Neural crest cell (in vitro differentiated cells): ENCODE measurements around the gene TNIP3. TPM values are rescaled to one million over a fixed set of nuclear protein-coding genes. Genes with fewer than 3 reads are reported as not detected.

Experiments used
- DNase-seq: peaks from one replicate; pipeline ENCODE4 v3.0.0; 2021; ENCODE audit warnings: low read depth, mixed read lengths, low spot score
- H3K27ac Mint-ChIP-seq: one replicate; pipeline ENCODE4 v1.8.0; 2021; ENCODE audit warnings: mild to moderate bottlenecking, mixed read lengths; ENCODE audit not compliant: unreplicated experiment
- H3K27me3 Mint-ChIP-seq: 2 replicates; pipeline ENCODE4 v1.8.0; 2021; ENCODE audit warnings: low read depth, mild to moderate bottlenecking, mixed read lengths
- H3K36me3 Mint-ChIP-seq: 2 replicates; pipeline ENCODE4 v1.8.0; 2021; ENCODE audit warnings: low read depth, mild to moderate bottlenecking, mixed read lengths
- H3K4me1 Mint-ChIP-seq: 2 replicates; pipeline ENCODE4 v1.8.0; 2021; ENCODE audit warnings: mixed read lengths
- H3K4me3 Mint-ChIP-seq: one replicate; pipeline ENCODE4 v1.8.0; 2021; ENCODE audit warnings: mild to moderate bottlenecking, mixed read lengths
- H3K9me3 Mint-ChIP-seq: 2 replicates; pipeline ENCODE4 v1.8.0; 2021; ENCODE audit warnings: mixed read lengths
- total RNA-seq: library from RNA; stranded (reverse); gene quantifications from 2 replicates; pipeline ENCODE4 v1.2.1, GENCODE V29; 2021
- TF ChIP-seq, protein P1 (sequence below): fragments of 200-600 bp; sonication (generic); conservative IDR thresholded peaks from 2 replicates; pipeline ENCODE4 v1.5.0; 2021; ENCODE audit warnings: antibody characterized with exemption, mild to moderate bottlenecking

TNIP3 gene
- total RNA-seq, 1 donor from 2014 or later, result not detected

- Mint-ChIP-seq H3K4me3 (no peak overlapping the region), H3K27me3 (peaks cover 23% of the 10 kb centered on the region), H3K9me3 (no peaks in the 10 kb centered on the region), H3K36me3 (no peaks in the 10 kb centered on the region), H3K4me1 (peaks cover 3% of the 10 kb centered on the region), H3K27ac (no peak overlapping the region)
- no peak for DNase-seq
- TF ChIP-seq, protein P1, sequence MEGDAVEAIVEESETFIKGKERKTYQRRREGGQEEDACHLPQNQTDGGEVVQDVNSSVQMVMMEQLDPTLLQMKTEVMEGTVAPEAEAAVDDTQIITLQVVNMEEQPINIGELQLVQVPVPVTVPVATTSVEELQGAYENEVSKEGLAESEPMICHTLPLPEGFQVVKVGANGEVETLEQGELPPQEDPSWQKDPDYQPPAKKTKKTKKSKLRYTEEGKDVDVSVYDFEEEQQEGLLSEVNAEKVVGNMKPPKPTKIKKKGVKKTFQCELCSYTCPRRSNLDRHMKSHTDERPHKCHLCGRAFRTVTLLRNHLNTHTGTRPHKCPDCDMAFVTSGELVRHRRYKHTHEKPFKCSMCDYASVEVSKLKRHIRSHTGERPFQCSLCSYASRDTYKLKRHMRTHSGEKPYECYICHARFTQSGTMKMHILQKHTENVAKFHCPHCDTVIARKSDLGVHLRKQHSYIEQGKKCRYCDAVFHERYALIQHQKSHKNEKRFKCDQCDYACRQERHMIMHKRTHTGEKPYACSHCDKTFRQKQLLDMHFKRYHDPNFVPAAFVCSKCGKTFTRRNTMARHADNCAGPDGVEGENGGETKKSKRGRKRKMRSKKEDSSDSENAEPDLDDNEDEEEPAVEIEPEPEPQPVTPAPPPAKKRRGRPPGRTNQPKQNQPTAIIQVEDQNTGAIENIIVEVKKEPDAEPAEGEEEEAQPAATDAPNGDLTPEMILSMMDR, result no peak
Measured at GRCh38 chr4:121191361-121191760, 27.2 kb upstream of the TNIP3 start.

- Mint-ChIP-seq H3K36me3 (no peaks in the 10 kb centered on the region), H3K4me1 (peaks cover 3% of the 10 kb centered on the region), H3K27ac (no peak overlapping the region), H3K9me3 (no peaks in the 10 kb centered on the region), H3K4me3 (no peak overlapping the region), H3K27me3 (peaks cover 23% of the 10 kb centered on the region)
- no peak for DNase-seq
- TF ChIP-seq, protein P1, result no peak
Measured at GRCh38 chr4:121190389-121190788, 26.3 kb upstream of the TNIP3 start.

GRCh38 chr4:121189326-121190215, 25.4 kb upstream of the TNIP3 start:
- Mint-ChIP-seq H3K9me3 (no peaks in the 10 kb centered on the region), H3K4me3 (no peak overlapping the region)
- no peak for DNase-seq

DNA sequence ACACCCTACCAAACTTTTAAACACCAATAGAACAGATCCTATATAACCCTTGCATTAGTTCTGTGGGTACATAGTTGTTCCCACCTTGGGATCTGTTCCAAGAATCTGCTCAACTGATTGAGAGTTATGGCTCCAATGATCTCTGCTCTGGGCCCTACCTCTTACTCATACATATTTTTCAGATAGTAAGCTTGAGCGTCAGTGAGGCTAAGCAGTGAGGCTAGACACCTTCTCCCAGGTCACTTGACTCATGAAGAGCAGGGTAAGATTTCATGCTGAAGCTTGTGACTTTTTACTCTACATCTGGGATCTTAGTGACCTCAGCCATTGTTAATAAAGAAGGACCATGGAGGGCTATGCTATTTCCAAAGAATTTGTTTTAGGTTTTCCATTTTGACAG, 23.1 kb upstream of the TNIP3 start:
- H3K27ac Mint-ChIP-seq, result no peak overlapping the region
- H3K4me1 Mint-ChIP-seq, result peaks cover 1% of the 10 kb centered on the region
- no peaks in the 10 kb centered on the region for H3K36me3 Mint-ChIP-seq
- TF ChIP-seq, protein P1, result no peak
- peaks cover 21% of the 10 kb centered on the region for H3K27me3 Mint-ChIP-seq
- DNase-seq, result no peak
- no peaks in the 10 kb centered on the region for H3K9me3 Mint-ChIP-seq
- no peak overlapping the region for H3K4me3 Mint-ChIP-seq

More at GRCh38 chr4:121189326-121190215, 25.4 kb upstream of the TNIP3 start:
- no peaks in the 10 kb centered on the region for H3K36me3 Mint-ChIP-seq
- peaks cover 23% of the 10 kb centered on the region for H3K27me3 Mint-ChIP-seq
- peaks cover 3% of the 10 kb centered on the region for H3K4me1 Mint-ChIP-seq
- TF ChIP-seq, protein P1, result no peak
- H3K27ac Mint-ChIP-seq, result no peak overlapping the region

- peaks cover 15% of the 10 kb centered on the region for H3K27me3 Mint-ChIP-seq
- H3K36me3 Mint-ChIP-seq, result no peaks in the 10 kb centered on the region
- no peak overlapping the region for H3K27ac Mint-ChIP-seq
- TF ChIP-seq, protein P1, result no peak
- no peaks in the 10 kb centered on the region for H3K4me1 Mint-ChIP-seq
- DNase-seq, result no peak
- no peaks in the 10 kb centered on the region for H3K9me3 Mint-ChIP-seq
- H3K4me3 Mint-ChIP-seq, result no peak overlapping the region
Measured at GRCh38 chr4:121185960-121186359, 21.8 kb upstream of the TNIP3 start.
